ENCODE data around the gene MED27. TPM values are rescaled to one million over a fixed set of nuclear protein-coding genes. Genes with fewer than 3 reads are reported as not detected.

Gene MED27
- total RNA-seq, 1 experiment from 2014 or later = 24.4 TPM

DNA sequence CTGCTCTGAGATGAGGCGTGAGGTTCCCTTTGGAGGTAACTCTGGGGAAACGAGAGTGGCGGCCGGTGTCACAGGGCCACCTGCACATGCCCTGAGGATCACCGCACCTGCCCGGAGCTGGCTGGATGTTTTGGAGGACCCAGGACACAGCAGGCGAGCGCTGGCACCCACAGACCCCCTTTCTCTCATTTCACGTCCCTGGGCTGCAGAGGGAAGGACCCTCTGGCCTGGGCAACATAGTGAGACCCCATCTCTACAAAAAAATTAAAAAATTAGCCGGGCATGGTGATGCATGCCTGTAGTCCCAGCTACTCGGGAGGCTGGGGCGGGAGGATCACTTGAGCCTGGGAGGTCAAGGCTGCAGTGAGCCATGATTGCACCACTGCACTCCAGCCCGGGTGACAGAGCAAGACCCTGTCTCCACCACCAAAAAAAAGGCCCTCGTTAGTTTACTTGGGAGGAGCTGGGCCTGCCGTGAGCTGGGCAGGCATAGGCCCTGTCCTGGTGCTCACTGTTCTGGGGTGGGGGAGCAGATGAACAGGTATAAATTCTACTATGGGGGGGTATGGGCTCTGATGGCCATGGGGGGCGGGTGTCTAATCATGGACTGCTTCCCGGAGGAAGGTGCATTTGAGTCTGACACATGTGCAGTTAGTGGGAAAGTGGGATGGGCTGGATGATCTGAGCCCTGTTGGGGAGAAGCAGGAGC, 242.9 kb downstream of the MED27 start:
- in situ Hi-C loops (cut with HindIII; ENCODE audit: low pct_unique_long_range_greater_than_20kb, low sequenced_read_pairs) = no loop called here
- no peak for ATAC-seq
- no peaks in the 10 kb centered on the region for H3K27me3 ChIP-seq (ENCODE audit: control insufficient read depth, insufficient read depth, low read length)
- H3K36me3 ChIP-seq (ENCODE audit: control insufficient read depth, insufficient read depth, low read length) = no peaks in the 10 kb centered on the region
- intact Hi-C loops (cut with micrococcal nuclease; ENCODE audit: unreplicated experiment) = no loop called here
- TF ChIP-seq TCF7L2 (IDR thresholded peaks at IDR 0.05; ENCODE audit: low read depth, low read length) (no peak), SIN3A (IDR thresholded peaks at IDR 0.05; ENCODE audit: borderline replicate concordance, insufficient read depth, low read depth, low read length) (no peak)
- TF ChIP-seq, protein P1, sequence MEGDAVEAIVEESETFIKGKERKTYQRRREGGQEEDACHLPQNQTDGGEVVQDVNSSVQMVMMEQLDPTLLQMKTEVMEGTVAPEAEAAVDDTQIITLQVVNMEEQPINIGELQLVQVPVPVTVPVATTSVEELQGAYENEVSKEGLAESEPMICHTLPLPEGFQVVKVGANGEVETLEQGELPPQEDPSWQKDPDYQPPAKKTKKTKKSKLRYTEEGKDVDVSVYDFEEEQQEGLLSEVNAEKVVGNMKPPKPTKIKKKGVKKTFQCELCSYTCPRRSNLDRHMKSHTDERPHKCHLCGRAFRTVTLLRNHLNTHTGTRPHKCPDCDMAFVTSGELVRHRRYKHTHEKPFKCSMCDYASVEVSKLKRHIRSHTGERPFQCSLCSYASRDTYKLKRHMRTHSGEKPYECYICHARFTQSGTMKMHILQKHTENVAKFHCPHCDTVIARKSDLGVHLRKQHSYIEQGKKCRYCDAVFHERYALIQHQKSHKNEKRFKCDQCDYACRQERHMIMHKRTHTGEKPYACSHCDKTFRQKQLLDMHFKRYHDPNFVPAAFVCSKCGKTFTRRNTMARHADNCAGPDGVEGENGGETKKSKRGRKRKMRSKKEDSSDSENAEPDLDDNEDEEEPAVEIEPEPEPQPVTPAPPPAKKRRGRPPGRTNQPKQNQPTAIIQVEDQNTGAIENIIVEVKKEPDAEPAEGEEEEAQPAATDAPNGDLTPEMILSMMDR (IDR thresholded peaks at IDR 0.05) = no peak
- H3K4me3 ChIP-seq (ENCODE audit: low read depth in 2 of 2, low read length in 2 of 2) = no peak overlapping the region
- ChIA-PET CTCF (no interaction called here), POLR2A (interaction anchor here (0.6 kb wide), 1 partner anchor 178 kb away, joined by 9 read pairs; no protein-coding TSS in a partner anchor)
- H3K9me3 ChIP-seq (ENCODE audit: control insufficient read depth, insufficient read depth, low read depth, low read length) = no peaks in the 10 kb centered on the region
- H3K27ac ChIP-seq (ENCODE audit: low read length) = no peak overlapping the region
- no TSS peak for BruUV-seq (replicated peaks)
- H3K4me1 ChIP-seq (ENCODE audit: control insufficient read depth, insufficient read depth, low read length) = no peaks in the 10 kb centered on the region
- DNase-seq (ENCODE audit: low read depth, low spot score) = no peak

DNA sequence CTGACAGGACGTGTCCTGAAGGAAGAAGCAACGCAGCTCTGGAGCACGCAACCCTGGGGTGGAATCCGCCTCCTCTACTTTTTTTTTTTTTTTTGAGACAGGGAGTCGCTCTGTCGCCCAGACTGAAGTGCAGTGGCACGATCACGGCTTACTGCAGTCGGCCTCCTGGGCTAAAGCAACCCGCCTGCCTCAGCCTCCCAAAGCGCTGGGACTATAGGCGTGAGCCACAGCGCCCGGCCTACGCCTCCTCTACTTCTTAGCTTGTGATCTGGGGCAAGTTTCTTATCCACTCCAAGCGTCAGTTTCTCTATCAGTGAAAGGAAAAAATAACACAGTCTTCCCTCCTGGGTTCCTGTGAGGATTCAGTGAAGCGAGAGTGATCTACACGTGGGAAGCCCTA, 243.6 kb downstream of the MED27 start:
- no TSS peak for BruUV-seq (replicated peaks)
- Histone ChIP-seq H3K9me3 (ENCODE audit: control insufficient read depth, insufficient read depth, low read depth, low read length) (no peaks in the 10 kb centered on the region), H3K4me1 (ENCODE audit: control insufficient read depth, insufficient read depth, low read length) (no peaks in the 10 kb centered on the region), H3K4me3 (ENCODE audit: low read depth in 2 of 2, low read length in 2 of 2) (no peak overlapping the region), H3K27me3 (ENCODE audit: control insufficient read depth, insufficient read depth, low read length) (no peaks in the 10 kb centered on the region), H3K27ac (ENCODE audit: low read length) (no peak overlapping the region), H3K36me3 (ENCODE audit: control insufficient read depth, insufficient read depth, low read length) (no peaks in the 10 kb centered on the region)
- in situ Hi-C loops (cut with HindIII; ENCODE audit: low pct_unique_long_range_greater_than_20kb, low sequenced_read_pairs) = no loop called here
- CTCF ChIA-PET = no interaction called here
- TF ChIP-seq, protein P2, sequence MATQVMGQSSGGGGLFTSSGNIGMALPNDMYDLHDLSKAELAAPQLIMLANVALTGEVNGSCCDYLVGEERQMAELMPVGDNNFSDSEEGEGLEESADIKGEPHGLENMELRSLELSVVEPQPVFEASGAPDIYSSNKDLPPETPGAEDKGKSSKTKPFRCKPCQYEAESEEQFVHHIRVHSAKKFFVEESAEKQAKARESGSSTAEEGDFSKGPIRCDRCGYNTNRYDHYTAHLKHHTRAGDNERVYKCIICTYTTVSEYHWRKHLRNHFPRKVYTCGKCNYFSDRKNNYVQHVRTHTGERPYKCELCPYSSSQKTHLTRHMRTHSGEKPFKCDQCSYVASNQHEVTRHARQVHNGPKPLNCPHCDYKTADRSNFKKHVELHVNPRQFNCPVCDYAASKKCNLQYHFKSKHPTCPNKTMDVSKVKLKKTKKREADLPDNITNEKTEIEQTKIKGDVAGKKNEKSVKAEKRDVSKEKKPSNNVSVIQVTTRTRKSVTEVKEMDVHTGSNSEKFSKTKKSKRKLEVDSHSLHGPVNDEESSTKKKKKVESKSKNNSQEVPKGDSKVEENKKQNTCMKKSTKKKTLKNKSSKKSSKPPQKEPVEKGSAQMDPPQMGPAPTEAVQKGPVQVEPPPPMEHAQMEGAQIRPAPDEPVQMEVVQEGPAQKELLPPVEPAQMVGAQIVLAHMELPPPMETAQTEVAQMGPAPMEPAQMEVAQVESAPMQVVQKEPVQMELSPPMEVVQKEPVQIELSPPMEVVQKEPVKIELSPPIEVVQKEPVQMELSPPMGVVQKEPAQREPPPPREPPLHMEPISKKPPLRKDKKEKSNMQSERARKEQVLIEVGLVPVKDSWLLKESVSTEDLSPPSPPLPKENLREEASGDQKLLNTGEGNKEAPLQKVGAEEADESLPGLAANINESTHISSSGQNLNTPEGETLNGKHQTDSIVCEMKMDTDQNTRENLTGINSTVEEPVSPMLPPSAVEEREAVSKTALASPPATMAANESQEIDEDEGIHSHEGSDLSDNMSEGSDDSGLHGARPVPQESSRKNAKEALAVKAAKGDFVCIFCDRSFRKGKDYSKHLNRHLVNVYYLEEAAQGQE (IDR thresholded peaks at IDR 0.05; ENCODE audit: insufficient read depth in 1 of 2, low read depth in 2 of 2, low read length in 1 of 2) = no peak
- TF ChIP-seq, protein P1 (IDR thresholded peaks at IDR 0.05) = no peak
- TF ChIP-seq TCF7L2 (IDR thresholded peaks at IDR 0.05; ENCODE audit: low read depth, low read length) (no peak), SIN3A (IDR thresholded peaks at IDR 0.05; ENCODE audit: borderline replicate concordance, insufficient read depth, low read depth, low read length) (no peak), POLR2AphosphoS5 (IDR thresholded peaks at IDR 0.05; ENCODE audit: low read depth, low read length) (no peak)
- intact Hi-C loops (cut with micrococcal nuclease; ENCODE audit: unreplicated experiment) = no loop called here
- no peak for ATAC-seq
- POLR2A ChIA-PET = no interaction called here
- no peak for DNase-seq (ENCODE audit: low read depth, low spot score)

Data from Panc1 (cell line).